Endometrial microvascular endothelial cells (primary cell): Measurements from ENCODE around the gene ABO. TPM values are rescaled to one million over a fixed set of nuclear protein-coding genes. Genes with fewer than 3 reads are reported as not detected.
"Not testable (repeated sequence)": the region's sequence is repeated elsewhere in the genome, so short reads cannot be mapped to it uniquely, and the experiment has no call there.

Experiments
- in situ Hi-C: cut with HindIII; loops from 2 replicates; pipeline ENCODE4 v1.10.0; 2017; ENCODE audit warnings: low sequenced_read_pairs, low pct_unique_long_range_greater_than_20kb; ENCODE audit errors: inconsistent ontology term
- total RNA-seq: library from RNA; depleted of rRNA; stranded (reverse); fragments of >200 nt; gene quantifications from one replicate; pipeline ENCODE4 v1.2.3, GENCODE V29; 2015; ENCODE audit errors: inconsistent ontology term

The ABO gene
- total RNA-seq = not detected

DNA sequence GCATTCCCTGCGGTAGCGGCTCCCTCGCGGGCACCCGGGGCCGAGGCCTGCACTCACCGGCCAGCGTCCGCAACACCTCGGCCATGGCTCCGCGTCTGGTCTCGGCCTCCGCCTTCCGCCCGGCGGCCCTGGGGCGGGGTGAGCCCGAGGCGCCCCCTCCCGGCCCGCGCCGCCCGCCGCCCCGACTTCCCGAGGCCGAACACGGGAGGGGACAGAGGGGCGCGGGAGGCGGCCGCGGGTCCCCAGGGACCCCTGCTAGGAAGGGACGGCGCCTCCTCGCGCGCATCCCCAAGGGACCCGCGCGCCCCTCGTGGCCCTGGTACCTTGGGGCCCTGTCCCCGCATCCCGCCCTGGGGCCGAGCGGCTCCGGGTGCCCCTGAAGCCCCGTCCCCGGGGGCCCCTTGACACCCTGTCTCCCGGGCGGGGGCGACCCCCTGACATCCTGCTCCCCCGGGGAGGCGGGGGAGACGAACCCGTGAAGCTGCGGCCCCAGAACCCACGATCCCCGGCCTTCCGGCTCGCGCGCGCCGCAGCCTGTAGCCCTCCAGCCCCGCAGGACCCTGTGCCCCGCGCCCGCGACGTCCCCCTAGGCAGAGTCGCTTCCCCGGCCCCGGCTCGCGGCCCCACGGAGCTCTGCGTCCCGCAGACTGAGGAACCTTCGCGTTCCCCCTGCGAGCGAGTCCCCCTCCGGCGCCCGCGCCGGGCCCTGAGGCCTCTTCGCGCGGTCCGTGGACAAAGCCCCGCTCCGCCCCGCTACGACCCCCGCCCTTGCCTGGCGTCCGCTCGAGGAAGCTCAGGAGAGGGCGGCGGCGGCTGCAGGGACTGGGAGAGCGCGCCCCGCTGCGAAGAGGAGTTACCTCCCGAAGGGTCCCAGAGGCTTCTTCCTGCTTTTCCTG lies at the start of gene ABO:
TSS of gene ABO (minus strand) at position 97 of the 896 bp plus-strand sequence.
- in situ Hi-C loops = no loop called here

DNA sequence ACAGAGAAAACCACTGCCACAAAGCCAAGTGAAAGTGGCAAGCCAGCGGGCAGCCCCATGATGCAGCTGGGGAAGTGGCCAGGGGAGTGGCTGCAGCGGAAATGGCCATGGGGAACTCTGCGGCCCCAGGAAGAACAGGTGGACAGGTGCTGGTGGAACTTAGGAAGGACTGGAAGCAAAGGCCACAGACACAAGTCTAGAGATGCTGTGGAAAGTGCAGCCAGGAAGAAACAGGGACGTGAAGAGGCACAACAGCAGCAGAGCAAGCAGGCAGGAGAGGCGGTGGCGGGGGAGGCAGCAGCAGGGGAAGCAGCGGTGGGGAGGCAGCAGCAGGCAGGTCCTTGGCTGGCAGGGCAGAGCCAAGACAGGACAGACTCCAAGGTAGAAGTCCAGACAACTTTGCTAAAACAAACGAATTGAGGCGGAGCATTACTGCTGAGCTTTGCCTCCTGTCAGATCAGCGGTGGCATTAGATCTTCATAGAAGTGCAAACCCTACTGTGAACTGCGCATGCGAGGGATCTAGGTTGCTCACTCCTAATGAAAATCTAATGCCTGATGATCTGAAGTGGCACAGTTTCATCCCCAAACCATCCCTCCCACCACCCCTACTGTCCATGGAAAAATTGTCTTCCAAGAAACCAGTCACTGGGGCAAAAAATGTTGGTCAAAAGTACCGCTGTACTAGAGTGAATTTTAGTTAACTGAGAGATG lies 49.1 kb upstream of the ABO start:
- in situ Hi-C loops = no loop called here

DNA sequence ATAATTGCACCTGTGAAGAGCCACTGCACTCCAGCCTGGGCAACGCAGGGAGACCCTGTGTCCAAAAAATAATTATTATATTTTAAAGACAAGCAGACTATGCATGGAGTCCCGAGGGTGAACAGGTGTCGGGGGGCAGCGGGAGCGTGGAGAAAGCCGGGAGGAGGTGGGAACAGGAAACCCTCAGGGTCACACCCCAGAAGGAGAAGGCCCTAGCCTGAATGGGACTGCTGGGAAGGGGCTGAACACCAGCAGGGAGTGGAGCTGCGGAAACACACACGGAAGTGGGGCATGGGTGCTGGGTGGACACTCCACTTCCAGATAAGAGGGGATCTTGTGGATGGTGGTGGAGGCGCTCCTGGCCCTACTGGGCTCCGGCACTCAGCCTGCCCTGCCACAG lies 48.2 kb upstream of the ABO start:
- in situ Hi-C loops = no loop called here

DNA sequence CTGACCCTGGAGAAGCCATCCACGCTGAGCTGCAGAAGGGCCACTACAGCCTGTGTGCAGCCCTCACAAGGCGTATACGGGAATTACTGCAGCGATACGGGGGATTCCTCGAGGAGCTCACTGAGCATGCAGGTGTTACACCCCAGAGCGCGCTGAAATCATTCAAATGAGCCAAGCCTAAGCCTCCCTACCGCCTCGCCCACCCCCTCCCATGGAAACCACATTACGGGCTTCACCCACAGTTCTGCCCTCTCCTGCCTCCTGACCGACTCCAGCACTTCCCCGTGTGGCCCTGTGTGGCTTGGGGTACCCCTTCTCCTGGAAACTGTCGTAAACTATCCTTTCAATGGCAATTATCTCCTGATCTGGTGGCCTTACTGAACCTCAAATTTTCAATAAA lies 47.7 kb upstream of the ABO start:
- in situ Hi-C loops = no loop called here

DNA sequence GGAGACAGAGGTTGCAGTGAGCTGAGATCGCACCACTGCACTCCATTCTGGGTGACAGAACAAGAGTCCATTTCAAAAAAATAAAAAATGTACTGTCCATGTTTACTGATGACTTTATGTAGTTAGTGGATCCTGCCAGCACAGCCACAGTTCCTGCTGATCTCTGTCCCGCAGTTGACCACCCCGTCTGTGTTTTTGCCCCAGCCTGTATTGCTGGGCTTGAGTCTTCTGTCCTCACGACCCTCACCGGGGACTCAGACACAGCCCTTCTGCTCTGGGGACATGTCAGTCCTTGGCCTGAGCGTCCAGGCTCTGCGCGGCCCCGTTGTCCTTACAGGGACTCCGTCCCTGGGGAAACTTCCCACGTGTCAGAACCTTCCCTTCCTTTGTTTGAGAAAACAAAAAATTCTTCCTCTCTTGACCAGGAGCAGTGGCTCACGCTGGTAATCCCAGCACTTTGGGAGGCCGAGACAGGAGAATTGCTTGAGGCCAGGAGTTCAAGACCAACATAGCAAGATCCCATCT lies 46.5 kb upstream of the ABO start:
- in situ Hi-C loops = no loop called here

DNA sequence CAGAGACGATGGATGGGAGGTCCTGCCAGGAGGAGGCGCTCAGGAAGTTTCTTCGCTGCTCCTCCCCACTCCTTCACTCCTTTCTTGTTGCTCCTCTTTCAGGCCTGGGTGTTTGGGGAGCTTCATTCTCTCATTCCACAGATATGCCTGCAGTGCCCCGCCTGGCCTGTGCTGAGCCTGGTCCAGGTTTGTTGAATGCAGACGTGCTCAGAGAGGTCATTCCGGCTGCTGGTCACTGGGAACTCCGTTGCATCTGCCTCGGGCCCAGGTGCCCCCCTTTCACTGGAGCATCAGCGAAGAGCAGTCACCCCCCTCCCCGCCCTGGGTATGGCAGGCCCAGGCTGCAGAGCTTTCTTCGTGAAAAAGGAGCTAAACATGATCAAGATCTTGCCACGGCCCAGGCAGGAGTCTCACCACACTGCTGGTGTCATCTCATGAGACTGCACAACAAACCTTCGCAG lies 45.5 kb upstream of the ABO start:
- in situ Hi-C loops = no loop called here

DNA sequence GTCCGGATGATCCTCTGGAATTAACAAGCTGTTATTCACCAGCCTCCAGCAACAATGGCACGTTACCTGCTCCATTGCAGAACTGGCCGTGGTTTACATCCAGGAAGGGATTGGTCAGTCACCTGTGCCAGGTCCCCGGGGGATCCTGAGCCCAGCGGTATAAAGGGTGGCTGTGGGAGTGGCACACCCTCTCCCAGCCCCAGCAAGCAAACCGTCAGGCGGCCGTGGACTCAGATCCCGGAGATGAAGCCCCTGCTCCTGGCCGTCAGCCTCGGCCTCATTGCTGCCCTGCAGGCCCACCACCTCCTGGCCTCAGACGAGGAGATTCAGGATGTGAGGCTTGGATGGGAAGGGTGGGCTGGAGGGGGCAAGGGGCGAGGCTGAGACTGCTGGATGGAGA lies 42.5 kb upstream of the ABO start:
- in situ Hi-C loops = not testable (repeated sequence)

DNA sequence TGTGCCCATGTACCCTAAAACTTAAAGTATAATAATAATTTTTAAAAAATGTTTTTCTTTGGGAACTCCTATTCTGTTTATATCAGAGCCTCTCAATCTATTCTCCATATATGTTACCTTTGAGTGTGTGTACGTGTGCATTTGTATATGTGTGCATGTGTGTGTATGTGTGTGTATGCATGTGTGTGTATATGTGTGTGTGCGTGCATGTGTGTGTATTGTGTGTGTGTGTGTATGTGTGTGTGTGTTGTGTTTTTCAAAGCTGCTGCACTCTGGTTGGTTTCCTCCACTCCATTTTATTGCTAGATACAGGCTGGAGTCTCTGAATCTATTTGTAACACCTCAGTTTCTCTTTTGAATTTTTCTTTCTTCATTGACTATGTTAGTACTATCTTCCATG lies 41.0 kb upstream of the ABO start:
- in situ Hi-C loops = no loop called here

DNA sequence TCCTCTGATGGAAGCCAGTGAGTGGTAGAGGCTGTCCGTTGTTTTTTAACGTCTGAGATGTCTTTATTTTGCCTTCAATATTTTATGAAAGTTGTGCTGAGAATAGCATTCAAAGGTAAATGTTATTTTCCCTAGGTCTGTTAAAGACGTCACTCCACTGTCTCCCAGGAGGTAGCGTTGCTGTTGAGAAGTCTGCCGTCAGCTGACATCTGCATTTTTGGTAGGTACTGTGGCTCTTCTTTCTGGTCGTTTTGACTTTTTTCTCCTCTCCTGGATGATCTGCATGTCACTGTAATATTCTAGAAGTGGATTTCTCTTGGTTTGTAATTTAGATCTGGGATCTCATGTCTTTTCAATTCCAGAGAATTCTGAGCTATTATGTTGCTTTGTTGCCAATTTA lies 34.6 kb upstream of the ABO start:
- in situ Hi-C loops = no loop called here

DNA sequence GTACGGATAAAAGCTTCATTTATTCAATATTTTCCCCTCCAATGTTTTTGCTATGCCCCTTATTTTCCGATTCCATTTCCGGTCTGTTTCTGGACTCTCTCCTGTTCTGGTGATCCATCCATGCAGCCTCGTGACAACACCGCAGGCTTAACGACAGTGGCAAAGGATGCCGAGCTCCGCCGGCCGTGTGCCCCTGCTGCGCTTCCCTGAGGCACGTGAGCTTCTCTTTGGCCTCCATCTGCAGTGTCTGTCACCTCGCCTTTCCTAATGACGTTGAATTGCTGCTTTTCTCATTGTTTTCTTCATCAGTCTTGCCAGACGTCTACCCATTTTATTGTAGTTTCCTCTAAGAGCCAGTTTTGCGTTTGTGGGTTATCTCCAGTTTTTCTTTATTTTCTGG lies 32.3 kb upstream of the ABO start:
- in situ Hi-C loops = no loop called here

DNA sequence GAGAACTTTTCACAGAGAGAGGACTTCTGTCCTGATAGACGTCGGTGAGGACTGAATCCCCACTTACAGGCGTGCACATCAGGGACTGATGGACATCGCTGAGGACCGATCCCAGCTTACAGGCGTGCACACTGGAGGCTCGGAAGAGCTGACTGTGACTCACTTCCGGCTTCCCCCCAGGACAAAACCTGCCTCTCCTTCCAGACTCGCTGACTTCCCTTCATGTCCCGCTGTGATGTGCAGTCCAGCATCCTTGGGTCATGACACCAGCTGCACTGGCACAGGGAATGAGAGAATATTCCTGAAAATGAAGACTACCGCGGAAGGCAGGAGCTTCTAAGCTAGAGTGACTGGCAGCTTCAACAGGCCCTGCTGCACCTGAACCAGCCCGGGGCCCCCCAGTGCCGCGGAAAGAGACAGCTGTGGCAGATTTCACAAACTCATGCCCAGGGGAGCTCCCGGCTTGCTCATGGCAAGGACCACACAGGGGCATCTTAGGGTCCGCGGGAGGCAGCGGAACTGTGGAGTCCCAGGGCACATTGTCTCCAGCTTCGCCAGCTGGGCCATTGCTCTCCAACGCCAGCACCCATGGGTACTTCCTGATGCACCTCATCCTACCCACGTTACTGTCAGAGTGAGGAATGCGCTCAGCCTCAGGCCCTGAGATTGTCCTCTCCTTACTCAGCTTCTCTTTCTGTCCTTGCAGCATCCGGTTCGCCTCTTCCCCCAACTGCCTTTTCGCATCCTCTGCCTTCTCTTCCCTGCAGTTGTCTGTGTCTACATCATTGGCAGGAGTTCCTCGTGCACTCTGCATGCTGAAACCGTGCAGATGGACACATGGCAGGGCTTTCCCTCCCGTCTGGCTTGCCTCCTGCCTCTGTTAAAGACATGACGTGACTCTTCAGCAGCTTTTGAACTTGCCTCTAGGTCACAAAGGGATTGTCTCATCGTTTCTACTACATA lies 31.5 kb upstream of the ABO start:
- in situ Hi-C loops = no loop called here

DNA sequence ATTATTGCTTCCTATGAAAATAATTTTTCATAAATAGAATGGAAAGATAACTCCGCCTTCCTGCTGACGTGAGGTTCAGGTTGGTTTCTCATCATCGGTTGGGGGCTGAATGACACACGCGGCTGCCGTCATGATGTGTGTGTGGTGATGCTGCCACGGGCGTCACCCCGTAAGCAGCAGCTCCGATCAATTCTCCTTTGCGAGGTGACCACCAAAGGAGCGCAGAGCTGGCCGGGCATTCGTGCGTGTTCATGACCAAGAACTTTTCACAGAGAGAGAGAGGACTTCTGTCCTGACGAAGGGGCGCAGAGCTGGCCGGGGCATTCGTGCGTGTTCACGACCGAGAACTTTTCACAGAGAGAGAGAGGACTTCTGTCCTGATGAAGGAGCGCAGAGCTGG lies 30.7 kb upstream of the ABO start:
- in situ Hi-C loops = no loop called here

DNA sequence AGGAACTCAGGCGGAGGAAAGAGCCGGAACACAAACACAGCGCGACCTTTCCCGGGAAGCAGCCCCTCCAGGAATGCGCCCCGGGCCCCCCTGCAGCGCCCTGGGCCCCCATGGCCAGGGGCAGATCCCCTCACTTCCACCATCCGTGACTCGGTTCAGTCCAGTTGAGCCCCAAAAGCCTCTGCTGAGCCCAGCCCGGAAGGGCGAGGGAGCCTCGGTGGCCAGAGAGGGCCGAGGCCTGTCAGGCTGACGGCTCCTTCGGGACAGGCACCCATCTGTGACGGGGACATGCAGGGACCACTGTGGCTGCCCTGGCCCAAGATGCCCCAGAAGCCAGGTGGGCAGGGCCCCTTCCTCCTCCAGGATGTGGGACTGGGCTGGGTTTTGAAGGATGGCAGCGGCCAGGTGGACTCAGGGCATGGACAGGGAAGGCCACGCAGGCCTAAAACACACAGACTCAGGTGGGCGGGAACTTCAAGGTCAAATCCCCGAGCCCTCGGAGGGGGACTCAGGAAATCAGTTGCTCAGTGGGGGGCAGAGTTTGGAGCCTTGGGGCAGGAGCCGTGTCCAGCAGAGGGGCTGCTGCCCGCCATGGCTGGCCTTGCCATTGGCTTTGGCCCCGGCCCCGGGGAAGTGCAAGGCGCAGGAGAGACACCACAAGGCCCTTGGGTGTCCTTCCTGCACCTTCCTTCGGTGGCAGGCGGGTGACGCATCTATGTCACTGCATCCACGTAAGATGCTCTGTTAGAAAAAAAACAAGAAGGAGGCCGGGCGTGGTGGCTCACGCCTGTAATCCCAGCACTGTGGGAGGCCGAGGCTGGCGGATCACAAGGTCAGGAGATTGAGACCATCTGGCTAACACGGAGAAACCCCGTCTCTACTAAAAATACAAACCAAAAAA lies 29.7 kb upstream of the ABO start:
- in situ Hi-C loops = no loop called here

DNA sequence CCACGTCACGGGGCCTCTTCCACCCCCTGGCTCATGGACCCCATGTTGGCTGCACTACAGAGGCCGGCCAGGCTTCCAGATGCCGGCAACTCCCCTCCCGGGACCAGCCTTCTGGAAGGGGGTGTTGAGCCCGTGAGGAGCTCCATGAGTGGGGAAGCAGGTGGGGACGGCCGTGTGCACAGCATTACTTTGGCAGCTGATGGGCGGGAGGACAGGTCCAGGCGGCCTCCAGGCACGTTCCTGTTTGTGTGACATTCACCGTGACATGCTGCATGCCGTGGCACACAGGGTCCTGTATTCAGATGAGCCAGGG lies 29.1 kb upstream of the ABO start:
- in situ Hi-C loops = no loop called here

DNA sequence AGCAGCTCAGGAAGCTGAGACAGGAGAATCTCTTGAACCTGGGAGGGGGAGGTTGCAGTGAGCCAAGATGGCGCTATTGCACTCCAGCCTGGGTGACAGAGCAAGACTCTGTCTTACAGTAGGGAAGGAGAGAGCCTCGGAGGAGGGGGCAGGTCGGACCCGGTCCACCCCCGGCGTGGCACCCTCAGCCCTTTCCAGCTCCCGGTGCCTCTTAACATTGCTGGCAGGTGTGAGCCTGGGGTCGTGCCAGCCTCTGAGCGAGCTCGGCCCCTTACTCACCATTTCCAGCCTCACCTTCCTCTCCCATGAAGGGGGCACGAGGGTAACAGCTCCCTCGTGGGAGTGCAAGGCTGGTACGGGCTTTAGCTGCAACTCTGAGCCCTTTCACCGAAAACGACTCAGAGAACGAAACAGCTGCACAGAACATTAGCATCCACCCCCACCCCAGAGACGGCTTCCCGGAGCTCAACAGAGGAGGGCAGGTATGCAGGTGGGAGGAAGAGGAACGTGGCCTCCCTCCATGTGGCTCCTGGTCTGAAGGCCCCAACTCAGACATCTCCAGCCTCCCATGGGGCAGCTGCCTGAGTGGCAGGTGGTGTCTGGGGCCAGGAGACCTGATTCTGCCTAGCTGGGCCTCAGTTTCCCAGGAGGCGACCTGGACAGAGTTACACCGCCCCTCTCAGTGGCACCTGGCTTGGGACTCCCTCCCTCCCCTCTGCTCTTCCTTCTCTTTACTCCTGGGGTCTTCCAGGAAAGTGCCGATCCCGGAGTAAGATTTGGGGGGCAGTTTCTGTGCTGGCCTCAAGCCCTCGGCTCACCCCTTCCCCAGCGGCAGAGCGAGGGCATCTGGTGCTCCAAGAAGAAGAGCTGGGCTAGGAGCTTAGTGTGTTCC lies 28.5 kb upstream of the ABO start:
- in situ Hi-C loops = no loop called here

DNA sequence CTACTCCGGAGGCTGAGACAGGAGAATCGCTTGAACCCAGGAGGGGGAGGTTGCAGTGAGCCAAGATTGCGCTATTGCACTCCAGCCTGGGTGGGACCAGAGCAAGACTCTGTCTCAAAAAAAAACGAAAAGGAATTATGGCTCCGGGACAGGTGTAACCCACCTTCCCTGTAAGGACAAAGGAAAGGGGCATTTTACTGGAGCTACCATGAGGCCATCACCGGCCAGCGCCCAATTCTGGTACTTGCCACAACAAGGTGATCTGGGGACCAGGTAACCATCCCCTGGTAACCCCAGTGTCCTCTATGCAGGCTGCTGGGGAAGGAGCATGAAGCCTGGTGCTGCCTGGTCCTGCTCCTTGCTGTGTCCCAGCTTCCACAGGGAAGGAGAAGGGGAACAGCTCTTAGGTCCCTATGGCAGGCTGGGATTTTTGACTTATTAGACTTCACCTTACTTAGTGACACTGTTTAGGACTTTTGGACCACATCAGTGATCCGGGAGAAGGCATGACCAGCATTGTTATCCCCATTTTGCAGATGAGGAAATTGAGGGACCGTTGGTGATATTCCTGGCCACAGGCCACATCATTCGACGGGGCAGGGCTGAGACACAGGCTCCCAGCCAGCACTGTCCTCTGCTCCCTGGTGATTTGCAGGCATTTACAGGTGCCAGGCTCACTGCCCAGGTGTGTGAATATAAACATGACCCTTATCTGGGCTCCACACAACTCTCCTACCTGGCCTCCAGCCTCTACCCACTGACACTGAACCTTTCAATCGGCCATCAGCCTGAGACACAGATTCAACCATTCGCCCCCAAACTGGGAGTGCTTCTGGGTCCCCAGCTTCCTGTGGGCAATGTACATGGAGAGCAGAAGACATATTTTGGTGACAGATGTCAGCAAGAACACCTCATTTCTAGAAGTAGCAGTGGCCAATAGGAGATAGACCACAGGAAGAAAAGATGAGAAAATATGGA lies 26.5 kb upstream of the ABO start:
- in situ Hi-C loops = no loop called here
